Loucy (cell line): ENCODE measurements around the gene IER2.
A peak's percentile ranks its signal among the peaks of the same experiment; 100 is the strongest.

Source experiments
- H2AFZ ChIP-seq: fragments of 200-600 bp; sonication (generic); 2 replicates; pipeline ENCODE4 v1.6.0; 2016; ENCODE audit warnings: antibody characterized with exemption, mild to moderate bottlenecking, low read length, moderate library complexity
- H3F3A ChIP-seq: fragments of 200-600 bp; 2 replicates; pipeline ENCODE4 v1.6.0; 2016; ENCODE audit warnings: antibody characterized with exemption, low read depth, mild to moderate bottlenecking
- H3K27me3 ChIP-seq: fragments of 200-600 bp; sonication (generic); 2 replicates; pipeline ENCODE4 v1.6.1; 2014; ENCODE audit warnings: low read length, mild to moderate bottlenecking; ENCODE audit not compliant: insufficient read depth, poor library complexity, severe bottlenecking
- H3K36me3 ChIP-seq: fragments of 200-600 bp; sonication (generic); 2 replicates; pipeline ENCODE4 v1.6.1; 2016; ENCODE audit warnings: low read length; ENCODE audit not compliant: insufficient read depth
- H3K4me1 ChIP-seq: fragments of 200-600 bp; sonication (generic); 2 replicates; pipeline ENCODE4 v1.5.1; 2014; ENCODE audit warnings: low read length, mild to moderate bottlenecking; ENCODE audit not compliant: insufficient read depth, poor library complexity, severe bottlenecking
- H3K4me2 ChIP-seq: fragments of 200-600 bp; sonication (generic); 2 replicates; pipeline ENCODE4 v1.6.0; 2014; ENCODE audit warnings: antibody characterized with exemption, low read length, low read depth, mild to moderate bottlenecking; ENCODE audit not compliant: poor library complexity, severe bottlenecking
- H3K4me3 ChIP-seq: fragments of 200-600 bp; sonication (generic); 2 replicates; pipeline ENCODE4 v1.5.1; 2014; ENCODE audit warnings: low read length, mild to moderate bottlenecking, mixed read lengths; ENCODE audit not compliant: poor library complexity, severe bottlenecking
- H3K79me2 ChIP-seq: fragments of 200-600 bp; sonication (generic); 2 replicates; pipeline ENCODE4 v1.6.1; 2014; ENCODE audit warnings: low read length; ENCODE audit not compliant: insufficient read depth
- H3K9ac ChIP-seq: fragments of 200-600 bp; sonication (generic); 2 replicates; pipeline ENCODE4 v1.6.0; 2014; ENCODE audit warnings: mild to moderate bottlenecking, low read depth, low read length, moderate library complexity; ENCODE audit not compliant: poor library complexity, severe bottlenecking
- H3K9me2 ChIP-seq: fragments of 200-600 bp; sonication (generic); replicated peaks from 2 replicates; pipeline ENCODE4 v1.6.1; 2016; ENCODE audit warnings: low read depth, low read length, mixed read lengths
- H3K9me3 ChIP-seq: fragments of 200-600 bp; sonication (generic); 2 replicates; pipeline ENCODE4 v1.6.1; 2014; ENCODE audit warnings: mild to moderate bottlenecking, antibody characterized with exemption, low read length, low read depth; ENCODE audit not compliant: insufficient read depth
- H4K20me1 ChIP-seq: fragments of 200-600 bp; sonication (generic); 2 replicates; pipeline ENCODE4 v1.6.0; 2014; ENCODE audit warnings: antibody characterized with exemption, low read length, mild to moderate bottlenecking; ENCODE audit not compliant: insufficient read depth, poor library complexity, severe bottlenecking
- EZH2phosphoT487 ChIP-seq: fragments of 200-600 bp; IDR thresholded peaks from 2 replicates; pipeline ENCODE4 v1.6.1; 2018; ENCODE audit warnings: antibody characterized with exemption, mild to moderate bottlenecking, moderate library complexity, borderline replicate concordance
- TF ChIP-seq, protein P1 (sequence below): fragments of 200-600 bp; sonication (generic); conservative IDR thresholded peaks from 2 replicates; pipeline ENCODE4 v1.5.1; 2014; ENCODE audit warnings: mild to moderate bottlenecking, antibody characterized with exemption, low read length

Gene IER2

DNA sequence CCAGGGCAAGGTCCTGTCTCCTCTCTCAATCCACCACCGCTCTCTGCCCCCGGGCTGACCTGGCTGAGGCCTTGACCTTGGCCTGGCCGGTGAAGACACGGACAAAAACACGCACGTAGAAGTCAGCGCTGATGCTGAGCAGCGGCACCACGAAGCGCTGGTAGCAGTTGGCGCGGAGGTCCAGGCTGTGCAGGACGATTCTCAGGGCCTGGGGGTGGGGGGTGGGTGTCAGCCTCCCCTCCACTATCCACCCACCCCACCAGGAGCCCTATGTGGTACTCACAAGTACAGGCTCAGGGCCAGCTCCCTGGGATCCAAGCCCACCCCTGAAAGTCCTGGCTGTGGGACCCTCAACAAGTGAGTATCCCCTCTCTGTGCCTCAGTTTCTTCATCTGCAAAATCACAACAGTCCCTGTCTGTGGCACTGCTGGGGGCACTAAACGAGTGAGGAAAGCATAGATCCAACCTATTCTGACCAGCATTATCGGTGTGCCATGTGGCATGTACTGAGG is 40.1 kb upstream of the IER2 start:
- Histone ChIP-seq H3K9ac (no peak overlapping the region), H4K20me1 (peaks cover 1% of the 10 kb centered on the region), H2AFZ (no peak overlapping the region), H3F3A (peaks cover 3% of the 10 kb centered on the region; the same call in 1 of the 2 replicates), H3K9me3 (no peaks in the 10 kb centered on the region), H3K4me1 (peaks cover under 1% of the 10 kb centered on the region), H3K9me2 (no peaks in the 10 kb centered on the region), H3K79me2 (peaks cover 34% of the 10 kb centered on the region), H3K4me2 (no peak overlapping the region), H3K27me3 (no peaks in the 10 kb centered on the region), H3K4me3 (no peak overlapping the region), H3K36me3 (no peaks in the 10 kb centered on the region; the same call in 1 of the 2 replicates)
- TF ChIP-seq EZH2phosphoT487, result no peak
- TF ChIP-seq, protein P1, sequence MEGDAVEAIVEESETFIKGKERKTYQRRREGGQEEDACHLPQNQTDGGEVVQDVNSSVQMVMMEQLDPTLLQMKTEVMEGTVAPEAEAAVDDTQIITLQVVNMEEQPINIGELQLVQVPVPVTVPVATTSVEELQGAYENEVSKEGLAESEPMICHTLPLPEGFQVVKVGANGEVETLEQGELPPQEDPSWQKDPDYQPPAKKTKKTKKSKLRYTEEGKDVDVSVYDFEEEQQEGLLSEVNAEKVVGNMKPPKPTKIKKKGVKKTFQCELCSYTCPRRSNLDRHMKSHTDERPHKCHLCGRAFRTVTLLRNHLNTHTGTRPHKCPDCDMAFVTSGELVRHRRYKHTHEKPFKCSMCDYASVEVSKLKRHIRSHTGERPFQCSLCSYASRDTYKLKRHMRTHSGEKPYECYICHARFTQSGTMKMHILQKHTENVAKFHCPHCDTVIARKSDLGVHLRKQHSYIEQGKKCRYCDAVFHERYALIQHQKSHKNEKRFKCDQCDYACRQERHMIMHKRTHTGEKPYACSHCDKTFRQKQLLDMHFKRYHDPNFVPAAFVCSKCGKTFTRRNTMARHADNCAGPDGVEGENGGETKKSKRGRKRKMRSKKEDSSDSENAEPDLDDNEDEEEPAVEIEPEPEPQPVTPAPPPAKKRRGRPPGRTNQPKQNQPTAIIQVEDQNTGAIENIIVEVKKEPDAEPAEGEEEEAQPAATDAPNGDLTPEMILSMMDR, result no peak

DNA sequence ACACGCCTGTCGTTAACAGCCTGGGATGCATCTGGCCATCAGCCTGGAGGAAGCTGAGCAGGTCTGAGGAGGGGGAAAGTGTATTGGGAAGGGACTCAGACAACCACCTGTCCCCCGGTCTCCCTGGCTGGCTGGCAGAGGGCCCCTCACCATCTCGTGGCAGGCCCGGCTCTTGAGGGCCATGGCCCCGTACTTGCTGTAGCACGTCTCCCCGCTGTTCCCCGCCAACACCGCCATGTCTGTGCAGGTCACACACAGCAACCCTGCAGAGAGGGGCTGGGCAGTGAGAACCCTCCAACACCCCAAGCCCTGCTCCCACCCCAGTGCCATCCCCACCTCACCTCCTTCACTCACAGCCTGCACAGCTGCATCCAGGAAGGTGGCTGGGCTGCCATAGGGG is 37.7 kb upstream of the IER2 start:
- Histone ChIP-seq H3K9me2 (no peaks in the 10 kb centered on the region), H3K9me3 (no peaks in the 10 kb centered on the region), H3K4me2 (no peak overlapping the region), H3K4me1 (peaks cover 17% of the 10 kb centered on the region), H3K9ac (no peak overlapping the region), H3F3A (no peaks in the 10 kb centered on the region), H2AFZ (no peak overlapping the region), H3K79me2 (peaks cover 32% of the 10 kb centered on the region; the same call in 1 of the 2 replicates), H4K20me1 (peaks cover 5% of the 10 kb centered on the region), H3K4me3 (no peak overlapping the region), H3K36me3 (no peaks in the 10 kb centered on the region; the same call in 1 of the 2 replicates), H3K27me3 (no peaks in the 10 kb centered on the region)
- no peak for TF ChIP-seq EZH2phosphoT487
- TF ChIP-seq, protein P1, result no peak

DNA sequence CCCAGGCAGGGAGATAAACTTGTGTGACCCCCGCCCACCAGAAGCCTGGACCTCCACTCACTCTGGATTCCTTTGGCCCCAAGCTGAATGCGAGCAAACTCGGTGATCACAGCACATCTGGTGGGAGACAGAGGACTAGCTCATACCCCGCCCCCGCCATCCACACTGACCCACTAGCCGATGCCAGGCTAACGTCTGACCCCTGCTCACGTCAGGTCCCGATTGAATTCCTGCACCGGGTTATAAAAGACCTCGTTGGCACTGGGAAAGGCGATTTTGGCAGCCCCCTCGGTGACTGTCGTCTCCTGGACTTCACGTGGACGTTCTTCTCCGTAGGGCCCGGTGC is 34.3 kb upstream of the IER2 start:
- Histone ChIP-seq H3K36me3 (no peaks in the 10 kb centered on the region), H2AFZ (no peak overlapping the region), H3K4me1 (peaks cover 37% of the 10 kb centered on the region), H3K9me3 (no peaks in the 10 kb centered on the region), H4K20me1 (peaks cover 31% of the 10 kb centered on the region), H3K9me2 (no peaks in the 10 kb centered on the region), H3K9ac (peak overlapping the region; percentile 71), H3K27me3 (no peaks in the 10 kb centered on the region), H3K79me2 (peaks cover 53% of the 10 kb centered on the region), H3F3A (no peaks in the 10 kb centered on the region), H3K4me3 (peak overlapping the region; percentile 92), H3K4me2 (peak overlapping the region; percentile 95)
- TF ChIP-seq, protein P1, result no peak
- no peak for TF ChIP-seq EZH2phosphoT487
